Natural killer cell (primary cell): Measurements from ENCODE around the gene SFTPD. TPM values are rescaled to one million over a fixed set of nuclear protein-coding genes. Genes with fewer than 3 reads are reported as not detected.

Experiments used
- ATAC-seq, 3 donors: fragments of 150-1000 bp in 2 of 3; fragments of 200-7000 bp in 1 of 3; cut with Tn5 transposase; 1 replicate in 1 of 3; 2 replicates in 2 of 3; pipeline ENCODE4 v1.10.0; 2021; ENCODE audit warnings: mild to moderate bottlenecking in 2 of 3, moderate library complexity in 2 of 3
- DNase-seq, 2 donors: peaks; one replicate each; pipeline versions ENCODE4 v3.0.0 to v3.0.0-alpha.2; 2013 to 2021; ENCODE audit warnings: mixed read lengths in 1 of 2
- H3K27ac ChIP-seq: one replicate; pipeline ENCODE4 v1.5.1; 2013; ENCODE audit warnings: mild to moderate bottlenecking, low read length
- H3K27me3 ChIP-seq: one replicate; pipeline ENCODE4 v1.6.1; 2013; ENCODE audit warnings: low read length; ENCODE audit not compliant: control insufficient read depth, insufficient read depth
- H3K36me3 ChIP-seq: one replicate; pipeline ENCODE4 v1.6.1; 2013; ENCODE audit warnings: low read length; ENCODE audit not compliant: control insufficient read depth, insufficient read depth
- H3K4me1 ChIP-seq: one replicate; pipeline ENCODE4 v1.6.1; 2013; ENCODE audit warnings: low read length; ENCODE audit not compliant: control insufficient read depth, insufficient read depth
- H3K4me3 ChIP-seq: one replicate; pipeline ENCODE4 v1.5.1; 2013; ENCODE audit warnings: low read length
- H3K9me3 ChIP-seq: one replicate; pipeline ENCODE4 v1.6.1; 2013; ENCODE audit warnings: low read length; ENCODE audit not compliant: control insufficient read depth, insufficient read depth
- H3K27ac Mint-ChIP-seq, 2 donors: one replicate each; pipeline ENCODE4 v1.8.0; 2022; ENCODE audit warnings: mild to moderate bottlenecking in 2 of 2, mixed read lengths in 2 of 2, moderate library complexity in 1 of 2
- H3K27me3 Mint-ChIP-seq, 2 donors: one replicate each; pipeline ENCODE4 v1.8.0; 2022; ENCODE audit warnings: low read depth in 2 of 2, mixed read lengths in 2 of 2
- H3K36me3 Mint-ChIP-seq: one replicate; pipeline ENCODE4 v1.8.0; 2022; ENCODE audit warnings: mixed read lengths
- H3K4me1 Mint-ChIP-seq, 2 donors: one replicate each; pipeline ENCODE4 v1.8.0; 2022; ENCODE audit warnings: mixed read lengths in 2 of 2
- H3K4me3 Mint-ChIP-seq: one replicate; pipeline ENCODE4 v1.8.0; 2022; ENCODE audit warnings: mild to moderate bottlenecking, moderate library complexity, mixed read lengths
- H3K9me3 Mint-ChIP-seq, 2 donors: one replicate each; pipeline ENCODE4 v1.8.0; 2022; ENCODE audit warnings: mixed read lengths in 2 of 2
- WGBS: methylation state at CpG from one replicate; pipeline ENCODE4 v1.1.7; 2013; ENCODE audit warnings: missing lambda C conversion rate; ENCODE audit not compliant: insufficient coverage; 5-methylcytosine and 5-hydroxymethylcytosine counted together
- intact Hi-C: fragments of 100-400 bp; cut with micrococcal nuclease; formaldehyde crosslinking; loops from one replicate; pipeline ENCODE4 v1.14.2; 2022
- total RNA-seq, 4 donors: library from RNA; stranded (reverse); fragments of 120-200 nt in 1 of 4; gene quantifications; one replicate each; pipeline versions ENCODE4 v1.2.3 to v1.2.4, GENCODE V29; 2013 to 2022
- TF ChIP-seq, protein P1 (sequence below): fragments of 200-600 bp; IDR thresholded peaks from one replicate; pipeline ENCODE4 v1.8.0; 2022; ENCODE audit warnings: antibody characterized with exemption

Gene SFTPD
- total RNA-seq, 3 donors from 2014 or later (not counting 1 experiment from before 2014, with no cell fraction given) = 0.56 TPM; not detected in 2

DNA sequence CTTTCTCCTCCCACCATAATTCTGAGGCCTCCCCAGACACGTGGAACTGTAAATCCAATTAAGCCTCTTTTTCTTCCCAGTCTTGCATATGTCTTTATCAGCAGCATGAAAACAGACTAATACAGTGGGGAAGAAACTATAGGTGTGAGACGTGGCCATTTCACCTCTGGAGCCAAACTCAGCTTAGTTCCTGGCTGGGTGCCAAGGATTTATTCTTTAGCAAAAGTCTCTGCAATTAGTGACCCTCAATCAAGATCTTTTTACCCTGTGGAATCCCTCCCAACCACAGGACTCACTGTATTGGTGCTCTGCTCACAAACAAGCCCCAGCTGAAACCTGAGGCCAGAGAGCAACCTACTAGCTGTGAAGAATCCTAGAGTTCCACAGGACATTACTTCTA lies 28.1 kb upstream of the SFTPD start:
- no peak overlapping the region for H3K4me3 ChIP-seq
- H3K4me1 Mint-ChIP-seq = no peaks in the 10 kb centered on the region
- ATAC-seq (no peak), DNase-seq (no peak)
- H3K4me3 Mint-ChIP-seq = no peak overlapping the region
- H3K9me3 Mint-ChIP-seq = no peaks in the 10 kb centered on the region
- H3K27ac Mint-ChIP-seq = no peak overlapping the region
- H3K4me1 ChIP-seq = no peaks in the 10 kb centered on the region
- H3K27ac ChIP-seq = no peak overlapping the region
- TF ChIP-seq, protein P1, sequence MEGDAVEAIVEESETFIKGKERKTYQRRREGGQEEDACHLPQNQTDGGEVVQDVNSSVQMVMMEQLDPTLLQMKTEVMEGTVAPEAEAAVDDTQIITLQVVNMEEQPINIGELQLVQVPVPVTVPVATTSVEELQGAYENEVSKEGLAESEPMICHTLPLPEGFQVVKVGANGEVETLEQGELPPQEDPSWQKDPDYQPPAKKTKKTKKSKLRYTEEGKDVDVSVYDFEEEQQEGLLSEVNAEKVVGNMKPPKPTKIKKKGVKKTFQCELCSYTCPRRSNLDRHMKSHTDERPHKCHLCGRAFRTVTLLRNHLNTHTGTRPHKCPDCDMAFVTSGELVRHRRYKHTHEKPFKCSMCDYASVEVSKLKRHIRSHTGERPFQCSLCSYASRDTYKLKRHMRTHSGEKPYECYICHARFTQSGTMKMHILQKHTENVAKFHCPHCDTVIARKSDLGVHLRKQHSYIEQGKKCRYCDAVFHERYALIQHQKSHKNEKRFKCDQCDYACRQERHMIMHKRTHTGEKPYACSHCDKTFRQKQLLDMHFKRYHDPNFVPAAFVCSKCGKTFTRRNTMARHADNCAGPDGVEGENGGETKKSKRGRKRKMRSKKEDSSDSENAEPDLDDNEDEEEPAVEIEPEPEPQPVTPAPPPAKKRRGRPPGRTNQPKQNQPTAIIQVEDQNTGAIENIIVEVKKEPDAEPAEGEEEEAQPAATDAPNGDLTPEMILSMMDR = no peak
- H3K36me3 ChIP-seq = no peaks in the 10 kb centered on the region
- no peaks in the 10 kb centered on the region for H3K27me3 ChIP-seq
- H3K27me3 Mint-ChIP-seq = peaks cover 25 to 50% of the 10 kb centered on the region in 2 donors
- H3K36me3 Mint-ChIP-seq = no peaks in the 10 kb centered on the region
- 89% methylated on average over 2 of the region's 2 CpGs for WGBS
- intact Hi-C loops = no loop called here
- no peaks in the 10 kb centered on the region for H3K9me3 ChIP-seq

DNA sequence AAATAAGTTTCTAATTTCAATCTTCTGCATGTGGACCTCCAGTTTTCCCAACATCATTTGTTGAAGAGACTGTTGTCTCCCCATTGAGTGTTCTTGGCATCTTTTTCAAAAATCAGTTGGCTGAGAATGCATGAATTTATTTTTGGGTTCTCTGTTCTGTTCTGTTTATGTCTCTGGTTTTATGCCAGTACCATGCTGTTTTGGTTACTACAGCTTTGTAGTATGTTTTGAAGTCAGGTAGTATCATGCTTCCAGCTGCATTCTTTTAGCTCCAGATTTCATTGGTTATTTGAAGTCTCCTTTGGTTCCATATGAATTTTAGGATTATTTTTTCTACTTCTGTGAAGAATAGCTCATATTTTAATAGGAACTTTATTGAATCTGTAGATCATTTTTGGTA lies 21.2 kb upstream of the SFTPD start:
- Histone ChIP-seq H3K27ac (no peak overlapping the region), H3K9me3 (no peaks in the 10 kb centered on the region), H3K4me3 (no peak overlapping the region), H3K4me1 (no peaks in the 10 kb centered on the region), H3K27me3 (peaks cover 2% of the 10 kb centered on the region), H3K36me3 (no peaks in the 10 kb centered on the region)
- intact Hi-C loops = no loop called here
- Mint-ChIP-seq H3K27ac (no peak overlapping the region), H3K9me3 (peaks cover 0 to 5% of the 10 kb centered on the region in 2 donors), H3K4me1 (no peaks in the 10 kb centered on the region), H3K36me3 (peaks cover 12% of the 10 kb centered on the region), H3K27me3 (peaks cover 14% of the 10 kb centered on the region in 2 donors), H3K4me3 (no peak overlapping the region)
- TF ChIP-seq, protein P1 = no peak
- ATAC-seq = no peak
- DNase-seq = no peak

DNA sequence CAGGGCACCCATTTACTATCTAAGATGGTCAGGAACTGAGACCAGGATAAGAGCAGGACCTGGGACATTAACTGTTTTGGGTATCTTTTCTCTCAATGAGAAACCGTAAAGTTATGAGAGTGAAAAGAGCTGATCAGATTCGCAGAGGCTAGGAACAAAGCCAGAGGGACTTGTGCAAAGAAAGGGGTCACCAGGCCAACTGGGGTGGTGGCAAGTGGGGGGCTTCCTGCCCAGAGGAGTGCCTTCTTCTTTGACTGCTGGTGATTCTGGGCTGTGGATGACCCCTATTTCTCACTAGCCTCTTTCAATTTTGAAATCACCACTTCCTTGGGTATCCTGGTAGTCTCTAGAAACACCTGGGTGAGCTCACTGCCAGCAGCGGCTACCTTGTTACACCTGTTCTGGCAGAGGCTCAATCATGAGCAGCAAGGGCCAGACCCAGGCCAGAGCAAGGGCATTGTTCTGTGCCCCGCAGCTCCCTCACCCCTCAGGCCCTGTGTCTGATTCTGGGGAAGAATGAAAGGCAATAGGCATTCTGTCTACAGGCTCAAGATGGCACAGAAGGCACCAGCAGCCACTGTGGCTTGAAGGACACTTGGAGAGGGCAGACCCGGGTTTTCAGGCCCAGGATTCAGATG lies 999 bp downstream of the SFTPD start:
- Mint-ChIP-seq H3K4me1 (no peaks in the 10 kb centered on the region), H3K27ac (no peak overlapping the region)

More for the DNA sequence above, 999 bp downstream of the SFTPD start:
- Mint-ChIP-seq H3K36me3 (peaks cover 8% of the 10 kb centered on the region), H3K27me3 (peaks cover 4 to 25% of the 10 kb centered on the region in 2 donors), H3K9me3 (peaks cover 0 to 2% of the 10 kb centered on the region in 2 donors), H3K4me3 (no peak overlapping the region)
- Histone ChIP-seq H3K27me3 (no peaks in the 10 kb centered on the region), H3K27ac (no peak overlapping the region), H3K36me3 (no peaks in the 10 kb centered on the region), H3K4me3 (no peak overlapping the region), H3K4me1 (no peaks in the 10 kb centered on the region), H3K9me3 (peaks cover 15% of the 10 kb centered on the region)
- DNase-seq = no peak
- no peak for ATAC-seq
- WGBS = 72% methylated on average over 5 of the region's 5 CpGs
- intact Hi-C loops = no loop called here
- TF ChIP-seq, protein P1 = no peak
